HG02678 (cell line): ENCODE measurements around the gene OXNAD1.

Source experiments
- ATAC-seq: cut with Tn5 transposase; IDR thresholded peaks from one replicate; pipeline ENCODE4 v1.9.1; 2021; ENCODE audit warnings: mild to moderate bottlenecking, moderate library complexity; ENCODE audit not compliant: unreplicated experiment

The OXNAD1 gene, protein sequence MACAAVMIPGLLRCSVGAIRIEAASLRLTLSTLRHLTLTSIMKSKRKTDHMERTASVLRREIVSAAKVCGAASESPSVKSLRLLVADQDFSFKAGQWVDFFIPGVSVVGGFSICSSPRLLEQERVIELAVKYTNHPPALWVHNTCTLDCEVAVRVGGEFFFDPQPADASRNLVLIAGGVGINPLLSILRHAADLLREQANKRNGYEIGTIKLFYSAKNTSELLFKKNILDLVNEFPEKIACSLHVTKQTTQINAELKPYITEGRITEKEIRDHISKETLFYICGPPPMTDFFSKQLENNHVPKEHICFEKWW

GRCh38 chr3:16264708-16265454 is at the start of gene OXNAD1, which contains the start of gene DPH3:
Gene OXNAD1 (plus strand): TSS chr3:16265212. CDS start chr3:16270953, 5,741 bp downstream.
Gene DPH3 (minus strand): TSS chr3:16264943. CDS start chr3:16264876, 67 bp downstream.
- ATAC-seq: peak; percentile 99

DNA sequence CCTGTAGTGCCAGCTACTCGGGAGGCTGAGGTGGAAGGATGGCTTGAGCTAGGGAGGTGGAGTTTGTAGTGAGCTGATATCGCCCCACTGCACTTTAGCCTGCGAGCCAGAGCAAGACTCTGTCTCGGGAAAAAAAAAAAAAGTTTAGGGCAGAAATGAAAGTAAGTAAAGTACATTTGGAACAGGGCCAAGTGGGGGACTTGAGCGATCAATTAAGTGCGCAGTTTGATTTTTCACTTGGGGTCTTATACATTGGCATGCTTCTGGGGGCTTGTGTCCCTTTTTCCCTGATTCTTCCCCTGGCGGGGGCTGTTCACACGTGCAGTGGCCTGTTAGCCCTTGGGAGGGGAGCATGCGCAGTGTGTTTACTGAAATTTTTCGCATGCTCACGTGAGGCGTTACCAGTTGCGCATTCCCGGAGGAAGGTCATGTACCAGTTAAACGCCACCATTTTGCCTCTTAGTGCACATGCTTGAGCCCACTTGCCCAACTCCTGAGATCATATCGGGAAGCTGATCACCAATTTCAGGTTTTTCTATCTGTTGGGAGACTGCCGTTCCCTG is 48.6 kb upstream of the OXNAD1 start:
- no peak for ATAC-seq

DNA sequence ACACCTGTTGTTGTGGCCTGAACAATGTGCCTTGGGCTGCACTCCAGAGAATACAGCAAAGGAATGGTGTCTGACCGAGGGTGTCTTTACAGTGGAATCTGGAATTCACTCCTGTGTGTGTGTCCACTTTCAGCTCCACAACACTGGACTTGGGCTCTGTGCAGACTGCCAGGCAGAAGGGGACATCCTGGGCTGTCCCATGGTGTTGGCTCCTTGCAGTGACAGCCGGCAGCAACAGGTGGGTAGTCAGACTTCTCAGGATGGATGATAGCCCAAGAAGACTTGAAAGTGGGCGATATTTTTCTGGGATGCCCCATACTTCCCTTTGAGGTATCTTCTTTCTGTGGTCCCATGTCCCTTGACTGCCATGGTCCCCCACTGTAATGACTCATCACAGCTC is 45.2 kb upstream of the OXNAD1 start:
- ATAC-seq: no peak

DNA sequence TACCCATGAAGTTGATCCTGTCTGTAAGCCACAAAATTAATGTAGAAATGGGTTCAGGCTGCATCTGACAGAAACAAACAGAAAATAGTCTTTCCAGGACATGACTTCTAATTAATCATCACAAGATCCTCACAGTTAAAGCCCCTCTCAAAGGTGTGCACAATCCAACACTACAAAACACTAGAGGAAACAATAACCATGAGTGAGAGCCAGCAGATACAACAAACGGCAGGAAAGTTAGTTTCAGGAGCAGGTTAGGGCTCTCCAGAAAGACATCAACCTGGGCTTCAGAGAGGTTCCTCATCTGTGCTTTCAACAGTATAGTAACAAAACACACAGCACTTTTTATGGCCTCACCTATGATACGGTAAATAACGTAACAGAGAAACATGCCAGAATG is 43.0 kb upstream of the OXNAD1 start:
- ATAC-seq: no peak

GRCh38 chr3:16222547-16222946 is 42.5 kb upstream of the OXNAD1 start:
- ATAC-seq: no peak

GRCh38 chr3:16224325-16224724 is 40.7 kb upstream of the OXNAD1 start:
- no peak for ATAC-seq

GRCh38 chr3:16227566-16227965 is 37.4 kb upstream of the OXNAD1 start:
- no peak for ATAC-seq

GRCh38 chr3:16229681-16230080 is 35.3 kb upstream of the OXNAD1 start:
- no peak for ATAC-seq

- no peak for ATAC-seq
Observed at GRCh38 chr3:16231983-16232382, 33.0 kb upstream of the OXNAD1 start.

- no peak for ATAC-seq
Observed at GRCh38 chr3:16233806-16234205, 31.2 kb upstream of the OXNAD1 start.

- no peak for ATAC-seq
Observed at GRCh38 chr3:16234281-16234680, 30.7 kb upstream of the OXNAD1 start.

DNA sequence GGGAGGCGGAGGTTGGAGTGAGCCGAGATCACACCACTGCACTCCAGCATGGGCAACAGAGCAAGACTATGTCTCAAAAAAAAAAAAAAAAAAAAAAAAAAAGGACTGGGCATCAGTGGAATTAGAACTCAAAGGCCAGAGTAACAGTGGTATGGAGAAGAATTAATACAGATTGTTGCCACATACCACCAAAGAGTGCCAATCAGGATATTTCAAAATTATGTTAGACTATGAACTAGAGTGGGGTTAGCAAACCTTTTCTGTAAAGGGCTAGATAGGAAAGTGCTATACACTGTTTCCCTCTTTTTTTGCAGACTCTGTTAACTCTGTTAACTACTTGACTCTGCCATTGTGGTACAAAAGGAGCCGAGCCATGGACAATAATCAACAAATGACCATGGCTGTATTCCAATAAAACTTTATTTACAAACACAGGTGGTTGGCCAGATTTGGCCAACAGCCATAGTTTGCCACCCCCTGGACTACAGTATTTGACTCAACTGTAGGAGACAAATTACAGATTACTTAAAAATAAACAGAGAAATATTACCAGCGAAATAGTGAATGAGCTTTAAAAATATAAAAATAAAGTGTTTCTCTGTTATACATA is 28.9 kb upstream of the OXNAD1 start:
- no peak for ATAC-seq

GRCh38 chr3:16236856-16237393 is 28.1 kb upstream of the OXNAD1 start:
- ATAC-seq: no peak

- ATAC-seq: no peak
Observed at GRCh38 chr3:16239086-16239770, 25.8 kb upstream of the OXNAD1 start.

GRCh38 chr3:16239780-16240179 is 25.2 kb upstream of the OXNAD1 start:
- ATAC-seq: no peak

DNA sequence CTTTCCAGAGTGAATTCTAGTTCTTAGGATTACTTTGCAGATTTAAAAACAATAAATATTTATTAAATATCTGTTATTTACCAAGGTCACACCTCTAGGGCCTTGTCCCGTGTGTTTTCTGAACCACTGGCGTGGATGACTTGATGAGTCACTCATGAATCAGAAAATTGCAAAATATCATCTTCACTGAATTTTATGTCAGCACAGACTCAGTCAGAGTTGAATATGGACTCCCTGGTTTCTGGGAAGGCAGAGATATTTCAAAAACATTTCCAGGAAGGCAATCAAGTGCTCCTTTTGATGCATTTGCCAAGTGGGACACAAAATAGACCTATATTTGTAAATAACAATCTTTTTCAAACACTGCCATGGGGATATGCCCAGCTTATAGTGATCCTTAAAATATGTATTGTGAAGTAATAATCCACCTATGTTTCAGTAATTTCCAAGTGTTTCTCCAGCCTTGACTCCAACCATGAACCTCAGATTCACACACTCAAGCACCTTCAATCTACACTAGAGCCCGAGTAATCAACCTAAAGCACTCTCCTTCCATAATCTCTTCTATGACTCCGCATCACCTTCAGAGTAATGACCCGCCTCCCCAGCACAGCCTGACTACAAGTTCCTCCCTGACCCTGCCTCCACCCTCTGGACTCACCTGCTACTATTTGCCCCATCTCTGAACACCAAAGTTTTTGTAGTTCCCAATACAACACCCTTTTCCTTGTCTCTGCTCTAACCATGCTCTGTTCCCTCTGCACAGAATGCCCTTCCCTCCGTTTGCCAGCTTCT is 24.6 kb upstream of the OXNAD1 start:
- ATAC-seq: no peak

GRCh38 chr3:16241225-16241624 is 23.8 kb upstream of the OXNAD1 start:
- no peak for ATAC-seq

- no peak for ATAC-seq
Observed at GRCh38 chr3:16242177-16242576, 22.8 kb upstream of the OXNAD1 start.

DNA sequence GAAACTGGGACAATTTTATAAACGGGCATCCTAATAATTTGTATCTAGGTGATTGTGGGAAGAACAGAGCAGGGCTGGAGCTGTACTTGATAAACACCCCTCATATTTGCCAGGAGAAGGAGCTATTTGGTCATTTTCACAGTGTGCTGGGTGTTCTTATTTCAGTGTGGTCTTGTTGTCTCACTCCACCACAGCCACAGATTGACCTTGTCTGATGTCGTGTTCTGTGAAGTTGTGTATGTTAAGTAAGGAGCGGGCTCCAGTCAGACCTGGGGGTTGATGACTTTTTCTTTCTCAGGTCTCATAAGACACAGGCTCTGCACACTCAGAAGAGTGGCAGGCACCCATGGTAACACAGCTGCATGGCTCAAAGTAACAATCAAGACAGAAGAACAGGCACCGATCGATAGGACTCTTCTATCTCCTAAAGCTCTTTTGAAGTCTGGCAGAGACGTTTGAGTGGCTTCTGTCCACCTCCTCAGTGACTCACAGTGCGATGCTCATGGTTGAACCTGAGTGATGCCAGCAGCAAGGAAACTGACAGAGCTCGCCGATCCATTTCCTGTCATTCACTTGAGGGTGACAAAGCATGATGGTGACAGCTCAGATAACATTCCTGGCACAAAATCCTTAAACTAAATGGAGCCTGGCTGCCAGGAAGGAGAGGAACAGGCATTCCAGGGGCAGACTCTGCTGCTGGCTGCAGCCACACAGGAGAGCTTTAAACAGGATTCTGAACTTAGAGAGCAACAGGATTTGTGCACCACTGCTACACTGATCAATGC is 21.1 kb upstream of the OXNAD1 start:
- ATAC-seq: no peak
